Measurements from ENCODE around the gene EXOC3. TPM values are rescaled to one million over a fixed set of nuclear protein-coding genes. Genes with fewer than 3 reads are reported as not detected.

The EXOC3 gene
- total RNA-seq, 4 donors from 2014 or later: 49.5 to 87.5 (median 59.0) TPM

GRCh38 chr5:463952-464351 lies 21.0 kb downstream of the EXOC3 start:
- intact Hi-C loops (cut with DNase I; ENCODE audit: low total_unique reads): no loop called here
- peak in 1 of 2 donors; percentile 81 for DNase-seq (ENCODE audit: low spot score in 2 of 2)
- TF ChIP-seq POLR2A (IDR thresholded peaks at IDR 0.05) (no peak), CTCF (IDR thresholded peaks at IDR 0.05) (no peak)
- 77 to 87% methylated on average over 18 of the region's 18 CpGs for WGBS, 2 donors
- no peak overlapping the region for H3K4me3 ChIP-seq (ENCODE audit: low read depth, poor library complexity, severe bottlenecking)

- DNase-seq (ENCODE audit: low spot score in 2 of 2): peak in 1 of 2 donors; percentile 72
- TF ChIP-seq CTCF (IDR thresholded peaks at IDR 0.05): no peak
- no peak for TF ChIP-seq POLR2A (IDR thresholded peaks at IDR 0.05)
- 89 to 93% methylated on average over 19 of the region's 19 CpGs for WGBS, 2 donors
- intact Hi-C loops (cut with DNase I; ENCODE audit: low total_unique reads): no loop called here
- no peak overlapping the region for H3K4me3 ChIP-seq (ENCODE audit: low read depth, poor library complexity, severe bottlenecking)
These were observed 21.5 kb downstream of the EXOC3 start for GRCh38 chr5:464446-464842.

GRCh38 chr5:464843-465590 lies 22.0 kb downstream of the EXOC3 start:
- DNase-seq (ENCODE audit: low spot score in 2 of 2): peak in 1 of 2 donors; percentile 85
- no peak for TF ChIP-seq POLR2A (IDR thresholded peaks at IDR 0.05)
- TF ChIP-seq CTCF (IDR thresholded peaks at IDR 0.05): no peak
- intact Hi-C loops (cut with DNase I; ENCODE audit: low total_unique reads): no loop called here
- no peak overlapping the region for H3K4me3 ChIP-seq (ENCODE audit: low read depth, poor library complexity, severe bottlenecking)
- WGBS, 2 donors: 88% methylated on average over 37 to 62 of the region's 63 CpGs

GRCh38 chr5:465591-466403 lies 22.8 kb downstream of the EXOC3 start:
- 63 to 66% methylated on average over 25 to 29 of the region's 29 CpGs for WGBS, 2 donors
- DNase-seq (ENCODE audit: low spot score in 2 of 2): peak in 1 of 2 donors; percentile 78
- no peak overlapping the region for H3K4me3 ChIP-seq (ENCODE audit: low read depth, poor library complexity, severe bottlenecking)
- intact Hi-C loops (cut with DNase I; ENCODE audit: low total_unique reads): no loop called here
- TF ChIP-seq POLR2A (IDR thresholded peaks at IDR 0.05): no peak
- TF ChIP-seq CTCF (IDR thresholded peaks at IDR 0.05): no peak

- peak in 1 of 2 donors; percentile 83 for DNase-seq (ENCODE audit: low spot score in 2 of 2)
- no peak overlapping the region for H3K4me3 ChIP-seq (ENCODE audit: low read depth, poor library complexity, severe bottlenecking)
- TF ChIP-seq CTCF (IDR thresholded peaks at IDR 0.05) (no peak), POLR2A (IDR thresholded peaks at IDR 0.05) (no peak)
- WGBS, 2 donors: 89 to 94% methylated on average over 26 to 29 of the region's 30 CpGs
- intact Hi-C loops (cut with DNase I; ENCODE audit: low total_unique reads): no loop called here
These were observed 23.8 kb downstream of the EXOC3 start for GRCh38 chr5:466661-467310.
